ENCODE data around the gene C1QTNF12.

C1QTNF12 gene

DNA sequence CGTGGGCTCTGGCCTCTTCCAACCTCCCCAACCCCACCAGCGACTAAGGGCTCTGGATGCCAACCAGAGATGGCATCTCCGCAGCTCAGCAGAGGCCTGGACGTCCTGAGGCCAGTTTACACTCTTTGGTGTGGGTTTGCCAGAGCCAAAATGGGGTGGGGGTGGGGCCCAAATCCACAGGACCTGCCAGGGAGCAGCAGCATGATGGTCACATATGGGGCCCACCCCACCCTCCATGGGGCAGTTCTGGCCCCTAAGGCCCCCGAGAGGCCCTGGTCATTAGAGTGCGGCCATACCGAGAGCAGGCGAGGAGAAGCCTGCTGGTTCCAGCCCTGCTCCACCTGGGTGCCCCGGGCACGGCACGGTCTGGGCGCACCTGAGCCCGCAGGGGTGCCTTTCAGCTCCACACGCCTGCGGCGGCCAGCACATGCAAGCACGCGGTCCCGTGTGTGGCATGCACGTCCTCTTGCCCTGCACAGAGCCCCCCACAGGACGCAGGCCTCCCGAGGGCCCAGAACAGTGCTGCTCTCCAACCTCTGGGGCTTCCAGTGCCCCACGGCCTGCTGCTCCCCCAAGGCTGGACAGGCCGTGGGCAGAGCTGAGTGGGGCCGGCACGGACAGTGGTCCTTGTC is 4.8 kb downstream of the C1QTNF12 start:
- no peak for DNase-seq

DNA sequence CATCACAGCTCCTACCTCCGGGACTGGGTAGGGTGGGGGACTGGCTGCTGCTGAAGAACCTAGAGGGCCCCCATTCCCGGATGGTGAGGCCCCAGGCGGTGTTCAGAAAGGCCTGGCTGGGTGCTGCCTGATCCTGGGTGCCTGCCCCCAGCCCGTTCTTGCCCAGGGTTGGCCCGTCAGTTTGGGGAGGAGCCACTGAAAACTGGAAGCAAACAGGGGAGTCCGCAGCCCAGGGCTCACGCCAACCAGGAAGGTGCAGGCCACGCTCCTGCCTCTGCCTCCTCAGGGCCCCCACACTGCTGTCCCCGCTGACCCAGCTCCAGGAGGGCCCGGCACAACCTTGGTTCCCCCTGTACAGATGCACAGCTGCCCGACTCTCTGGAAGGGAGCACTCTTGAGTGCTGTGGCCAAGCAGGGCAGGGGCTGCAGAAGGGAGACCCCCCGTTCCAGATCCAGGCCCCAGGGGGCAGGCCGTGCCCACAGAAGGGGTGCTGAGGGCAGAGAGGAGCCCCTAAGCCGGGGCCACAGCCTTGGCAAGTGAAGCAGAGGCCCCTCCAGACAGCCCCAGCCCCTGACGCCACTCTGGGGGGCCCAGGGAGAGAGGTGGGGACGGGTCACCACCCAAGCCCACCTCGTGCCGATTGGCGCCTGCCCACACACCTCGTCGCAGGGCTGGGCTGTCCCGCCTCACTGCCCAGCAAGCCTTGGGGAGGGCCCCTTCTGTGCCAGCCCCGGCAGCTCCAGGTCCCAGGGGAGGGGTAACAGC is 5.5 kb downstream of the C1QTNF12 start:
- DNase-seq, result no peak

- DNase-seq, result no peak
Measured at GRCh38 chr1:1240348-1240732, 6.2 kb downstream of the C1QTNF12 start.

GRCh38 chr1:1239614-1240347 is 6.7 kb downstream of the C1QTNF12 start:
- no peak for DNase-seq

GRCh38 chr1:1239227-1239613 is 7.3 kb downstream of the C1QTNF12 start:
- DNase-seq, result no peak

DNA sequence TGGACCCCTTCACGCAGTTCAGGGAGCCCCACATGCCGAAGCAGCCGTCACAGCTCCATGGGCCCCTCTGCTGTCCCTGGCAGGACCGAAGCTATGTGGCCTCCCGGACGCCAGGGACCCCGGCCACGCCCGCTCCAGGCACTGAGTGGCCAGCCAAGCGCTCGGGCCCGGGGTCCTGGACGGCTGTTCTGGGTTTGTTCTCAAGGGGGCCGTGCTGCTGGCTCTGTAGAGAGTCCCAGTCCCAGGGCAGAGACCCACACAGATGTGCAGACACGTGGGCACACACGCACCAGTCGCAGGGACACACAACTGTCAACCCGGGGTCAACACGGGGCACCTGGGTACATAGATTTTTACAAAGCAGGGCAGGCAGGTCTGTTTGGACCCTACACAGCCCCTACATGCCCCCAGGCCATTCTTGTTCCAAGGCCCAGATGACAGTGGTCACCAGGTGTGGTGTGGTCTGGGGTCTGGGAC is 7.8 kb downstream of the C1QTNF12 start:
- no peak for DNase-seq

DNA sequence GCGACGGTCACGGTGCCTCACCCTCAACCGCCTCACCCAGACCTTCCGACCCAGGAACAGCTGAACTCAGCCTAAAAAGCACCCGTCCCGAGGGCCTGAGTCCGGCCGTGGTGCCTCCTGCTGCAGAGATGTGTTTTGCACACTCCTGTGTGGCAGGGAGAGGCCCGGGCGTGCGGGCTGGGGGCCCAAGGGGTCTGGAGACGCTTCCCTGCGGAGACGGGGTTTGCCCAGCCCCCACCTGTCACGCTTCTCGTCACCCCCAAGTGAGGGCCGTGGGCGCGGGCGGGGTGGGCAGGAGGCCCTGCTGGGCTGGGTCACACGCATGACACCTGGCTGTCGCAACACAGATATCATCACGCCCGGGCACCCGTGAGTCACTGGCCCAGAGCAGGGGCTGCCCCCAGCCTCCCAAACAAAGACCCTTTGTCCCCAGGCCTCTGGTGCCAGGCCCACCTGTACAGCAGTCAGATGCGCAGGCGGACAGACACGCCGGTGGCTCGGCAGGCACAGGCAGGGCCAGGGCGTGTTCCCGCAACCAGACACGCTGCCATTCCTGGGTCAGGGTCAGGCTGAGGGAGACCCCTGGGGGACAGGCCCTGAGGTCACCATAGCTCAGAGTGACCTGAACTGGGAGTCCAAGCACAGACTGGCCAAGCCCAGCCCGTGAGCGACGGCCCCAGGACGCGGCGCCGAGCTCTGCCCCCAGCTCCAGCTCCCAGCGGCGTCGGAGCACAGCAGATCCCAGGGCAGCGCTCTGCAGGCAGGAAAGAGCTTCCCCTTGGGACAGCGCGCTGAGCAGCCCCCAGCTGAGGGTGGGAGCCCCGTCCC is 8.4 kb downstream of the C1QTNF12 start:
- peak in 1 of 56 donors; percentile 23 for DNase-seq

DNA sequence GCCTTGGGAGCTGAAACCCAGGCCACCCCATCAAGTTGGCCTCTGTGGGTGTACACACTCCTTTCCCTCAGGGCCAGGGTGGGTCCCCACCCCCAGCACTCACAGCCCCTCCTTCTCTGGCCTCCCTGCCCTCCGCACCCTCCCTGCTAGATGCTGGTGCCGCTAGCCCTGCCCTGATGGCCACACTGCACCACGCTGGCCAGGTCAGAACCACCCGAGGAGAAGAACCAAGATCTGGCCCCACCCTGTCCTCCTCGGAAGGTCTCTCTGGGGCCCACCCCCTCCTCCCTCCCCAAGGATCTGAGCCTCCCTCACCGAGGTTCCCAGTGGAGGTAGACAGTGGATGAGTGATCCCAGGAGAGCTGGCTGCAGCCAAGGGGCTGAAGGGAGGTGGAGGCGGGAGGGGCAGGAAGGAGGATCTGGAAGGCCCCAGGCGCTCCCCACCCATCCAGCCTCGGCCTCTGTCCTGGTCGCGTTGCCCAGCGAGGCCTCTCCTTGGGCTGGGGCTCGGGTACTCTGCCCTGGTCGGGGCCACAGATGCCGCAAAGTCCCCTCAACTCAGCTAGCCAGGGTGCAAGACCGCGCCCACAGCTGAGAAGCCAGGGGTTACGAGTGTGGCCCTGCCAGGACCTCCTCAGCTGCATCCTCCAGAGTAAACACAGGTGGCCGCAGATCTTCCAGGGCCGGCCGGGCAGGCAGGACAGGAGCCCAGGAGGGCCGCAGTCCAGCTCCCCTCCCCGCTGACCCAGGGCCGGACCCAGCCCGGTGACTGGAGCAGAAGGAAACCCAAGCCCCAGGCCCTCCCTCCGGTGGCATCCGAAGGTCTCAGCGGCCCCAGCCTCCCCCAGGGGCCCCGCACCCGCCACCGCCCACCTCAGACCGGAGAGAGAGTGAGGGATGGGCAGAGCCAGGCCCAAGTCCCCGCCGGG is 9.3 kb downstream of the C1QTNF12 start:
- DNase-seq, result no peak

- no peak for DNase-seq
Measured at GRCh38 chr1:1236176-1236763, 10.3 kb downstream of the C1QTNF12 start.

DNA sequence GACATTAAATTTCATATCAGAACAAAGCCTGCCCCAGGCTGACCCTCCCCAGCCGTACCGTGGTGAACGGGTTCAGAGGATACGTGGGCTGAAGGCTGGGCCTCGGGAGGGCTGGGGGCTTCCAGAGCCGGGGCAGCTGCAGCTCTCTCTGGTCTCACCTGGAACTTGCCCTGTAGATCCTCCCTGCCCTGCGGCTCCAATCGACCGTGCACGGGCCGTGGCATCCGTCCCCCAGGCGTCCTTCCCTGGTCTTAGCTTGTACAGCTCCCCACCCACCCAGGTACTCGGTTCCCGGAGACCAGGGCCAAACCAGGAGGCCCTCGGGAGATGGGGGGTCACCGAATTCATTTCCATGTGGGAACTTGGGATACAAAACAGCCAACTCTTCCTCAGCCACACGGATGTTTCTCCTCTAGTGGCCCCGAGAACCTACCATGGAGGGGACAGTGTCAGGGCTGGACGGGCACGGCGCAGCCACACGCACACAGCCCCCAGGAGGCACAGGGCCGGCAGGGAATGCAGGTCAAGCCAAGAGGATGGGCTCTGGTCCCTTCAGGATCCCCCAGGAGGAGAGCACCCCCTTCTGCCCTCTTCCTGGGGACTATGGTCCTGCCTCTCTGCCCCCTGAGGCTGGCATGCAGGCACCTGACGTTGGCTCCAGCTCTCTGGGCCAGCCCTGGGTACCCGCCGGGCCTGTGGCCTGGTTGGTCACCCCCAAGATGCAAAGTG is 11.3 kb downstream of the C1QTNF12 start:
- DNase-seq, result no peak

- no peak for DNase-seq
Measured at GRCh38 chr1:1234180-1234808, 12.2 kb downstream of the C1QTNF12 start.

DNA sequence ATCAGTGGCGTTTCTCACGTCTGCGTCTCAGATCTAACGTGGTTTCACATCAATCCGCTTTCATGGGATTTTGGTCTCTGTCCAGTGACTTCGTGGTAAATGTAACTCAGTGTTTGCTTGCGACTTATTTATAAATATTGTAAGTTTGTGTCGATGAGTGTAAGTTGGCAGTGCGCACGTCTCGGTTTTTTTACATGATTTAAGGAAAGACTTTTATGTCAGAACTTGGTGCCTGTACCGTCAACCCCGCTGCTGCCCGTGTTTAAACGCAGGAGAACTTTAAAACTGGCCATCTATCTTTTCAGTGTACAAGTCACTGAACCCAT is 13.0 kb downstream of the C1QTNF12 start:
- DNase-seq, result no peak

DNA sequence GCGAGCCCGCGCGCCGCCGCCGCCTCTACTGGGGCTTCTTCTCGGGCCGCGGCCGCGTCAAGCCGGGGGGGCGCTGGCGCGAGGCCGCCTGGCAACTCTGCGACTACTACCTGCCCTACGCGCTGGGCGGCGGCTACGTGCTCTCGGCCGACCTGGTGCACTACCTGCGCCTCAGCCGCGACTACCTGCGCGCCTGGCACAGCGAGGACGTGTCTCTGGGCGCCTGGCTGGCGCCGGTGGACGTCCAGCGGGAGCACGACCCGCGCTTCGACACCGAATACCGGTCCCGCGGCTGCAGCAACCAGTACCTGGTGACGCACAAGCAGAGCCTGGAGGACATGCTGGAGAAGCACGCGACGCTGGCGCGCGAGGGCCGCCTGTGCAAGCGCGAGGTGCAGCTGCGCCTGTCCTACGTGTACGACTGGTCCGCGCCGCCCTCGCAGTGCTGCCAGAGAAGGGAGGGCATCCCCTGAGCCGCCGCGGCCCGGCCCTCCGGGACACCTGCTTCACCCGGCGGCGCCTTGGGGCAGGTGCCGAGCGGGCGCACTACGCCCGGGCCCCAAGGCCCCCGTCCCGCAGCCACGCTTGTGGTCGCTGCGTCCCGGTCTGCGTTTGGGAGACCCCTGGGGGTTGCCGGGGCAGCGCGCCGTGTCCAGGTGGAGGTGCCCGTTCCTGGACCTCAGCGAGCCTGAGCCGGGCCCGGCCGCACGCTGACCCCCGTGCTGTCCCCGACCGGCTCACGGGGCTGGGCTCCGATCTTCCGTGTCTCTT is 13.5 kb downstream of the C1QTNF12 start:
- DNase-seq, result peak in 1 of 56 donors; percentile 47

GRCh38 chr1:1232208-1232795 is 14.2 kb downstream of the C1QTNF12 start, which contains the start of gene B3GALT6:
Gene B3GALT6, plus strand, starts transcription at chr1:1232237. Its CDS starts 42 bp downstream, at chr1:1232279.
- DNase-seq, result peak in 9 of 56 donors; percentile 20 to 70 (median 43)

DNA sequence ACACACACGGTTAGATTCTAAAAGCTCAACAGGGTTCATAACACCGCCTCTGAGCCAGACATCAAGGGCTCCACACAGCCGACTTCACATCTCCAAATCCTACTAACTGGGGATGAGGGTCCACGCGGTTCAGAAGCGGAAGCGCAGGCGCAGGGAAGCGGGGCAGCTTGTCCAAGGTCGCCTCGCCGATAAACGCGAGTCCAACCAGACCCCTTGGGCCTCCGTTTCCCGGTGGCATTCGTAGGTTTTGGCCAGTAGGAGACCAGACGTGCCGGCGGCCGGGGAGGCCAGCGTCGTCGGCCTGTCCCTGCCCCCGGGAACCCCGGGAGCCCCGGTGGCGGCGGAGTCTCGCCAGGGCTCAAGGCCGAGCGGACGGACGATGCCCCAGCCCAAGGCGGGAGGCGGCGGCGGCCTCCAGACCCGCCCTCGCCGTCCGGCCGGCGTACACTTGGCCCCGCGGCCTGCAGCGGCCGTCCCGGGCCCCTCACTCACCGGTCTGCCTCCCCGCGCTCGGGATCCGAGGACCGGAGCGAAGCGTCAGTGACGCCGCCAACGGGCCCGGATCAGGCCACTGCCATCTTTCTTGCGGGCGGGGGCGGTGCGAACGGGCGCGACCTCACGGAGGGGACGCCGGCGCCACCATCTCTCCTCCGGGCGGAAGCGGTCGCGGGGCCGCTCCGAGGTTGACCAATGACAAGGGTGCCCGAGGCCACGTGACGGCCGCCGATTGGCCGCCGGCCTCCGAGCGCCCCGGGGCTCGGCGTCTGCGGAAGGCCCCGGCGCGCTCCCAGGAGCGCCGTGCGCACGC is 14.9 kb downstream of the C1QTNF12 start, which contains the start of gene SDF4:
Gene SDF4, minus strand, starts transcription at position 602 of the 808 bp plus-strand sequence. CDS start 3,229 bp downstream, outside the sequence.
- peak in 55 of 56 donors; percentile 66 to 97 (median 92) for DNase-seq

All from nucleus accumbens (tissue), 56 donors.